GM23338 (cell line): Measurements from ENCODE around the gene BANP.

Experiments used
- CREB1 ChIP-seq: fragments of 250-450 bp; sonication (Bioruptor Pico); IDR thresholded peaks from 2 replicates; pipeline ENCODE4 v1.5.0; 2020; ENCODE audit warnings: low read depth, mild to moderate bottlenecking, moderate library complexity
- ETS1 ChIP-seq: IDR thresholded peaks from 2 replicates; pipeline ENCODE4 v1.6.1; 2016; ENCODE audit warnings: antibody characterized with exemption
- EZH2 ChIP-seq: fragments of 200-600 bp; sonication (generic); IDR thresholded peaks from one replicate; pipeline ENCODE4 v1.8.0; 2017; ENCODE audit warnings: antibody characterized with exemption, mild to moderate bottlenecking, low read depth; ENCODE audit not compliant: unreplicated experiment
- EZH2phosphoT487 ChIP-seq: fragments of 200-600 bp; sonication (generic); IDR thresholded peaks from one replicate; pipeline ENCODE4 v1.8.1; 2018; ENCODE audit warnings: antibody characterized with exemption; ENCODE audit not compliant: unreplicated experiment
- JUNB ChIP-seq: IDR thresholded peaks from one replicate; pipeline ENCODE4 v1.6.1; 2016; ENCODE audit warnings: antibody characterized with exemption; ENCODE audit not compliant: unreplicated experiment
- POLR2AphosphoS5 ChIP-seq: IDR thresholded peaks from 2 replicates; pipeline ENCODE4 v1.6.1; 2016; ENCODE audit warnings: antibody characterized with exemption, low read depth
- STAT1 ChIP-seq: IDR thresholded peaks from one replicate; pipeline ENCODE4 v1.6.1; 2016; ENCODE audit warnings: antibody characterized with exemption; ENCODE audit not compliant: unreplicated experiment
- ZNF114 ChIP-seq: fragments of 250-450 bp; sonication (Bioruptor Pico); IDR thresholded peaks from 2 replicates; pipeline ENCODE4 v1.5.0; 2020; ENCODE audit warnings: mild to moderate bottlenecking, moderate library complexity
- ZNF331 ChIP-seq: fragments of 250-450 bp; sonication (Bioruptor Pico); IDR thresholded peaks from 2 replicates; pipeline ENCODE4 v1.5.0; 2020; ENCODE audit warnings: low read depth, mild to moderate bottlenecking, moderate library complexity
- TF ChIP-seq, protein P1 (sequence below), 2 experiments: fragments of 200-600 bp in 1 of 2; sonication (generic) in 1 of 2; conservative IDR thresholded peaks; 2 replicates each; pipeline versions ENCODE4 v1.5.1 to v1.6.1; 2016 to 2017; ENCODE audit warnings: antibody characterized with exemption in 2 of 2, low read depth in 2 of 2, mild to moderate bottlenecking in 2 of 2, moderate library complexity in 1 of 2
- TF ChIP-seq, protein P2 (sequence below): IDR thresholded peaks from one replicate; pipeline ENCODE4 v1.6.1; 2018; ENCODE audit warnings: antibody characterized with exemption; ENCODE audit not compliant: unreplicated experiment
- TF ChIP-seq, protein P3 (sequence below): fragments of 250-450 bp; sonication (Bioruptor Pico); IDR thresholded peaks from 2 replicates; pipeline ENCODE4 v1.5.0; 2020; ENCODE audit warnings: mild to moderate bottlenecking, moderate library complexity

GRCh38 chr16:88070989-88071625, 119.9 kb downstream of the BANP start:
- no peak for TF ChIP-seq EZH2
- TF ChIP-seq, protein P1, sequence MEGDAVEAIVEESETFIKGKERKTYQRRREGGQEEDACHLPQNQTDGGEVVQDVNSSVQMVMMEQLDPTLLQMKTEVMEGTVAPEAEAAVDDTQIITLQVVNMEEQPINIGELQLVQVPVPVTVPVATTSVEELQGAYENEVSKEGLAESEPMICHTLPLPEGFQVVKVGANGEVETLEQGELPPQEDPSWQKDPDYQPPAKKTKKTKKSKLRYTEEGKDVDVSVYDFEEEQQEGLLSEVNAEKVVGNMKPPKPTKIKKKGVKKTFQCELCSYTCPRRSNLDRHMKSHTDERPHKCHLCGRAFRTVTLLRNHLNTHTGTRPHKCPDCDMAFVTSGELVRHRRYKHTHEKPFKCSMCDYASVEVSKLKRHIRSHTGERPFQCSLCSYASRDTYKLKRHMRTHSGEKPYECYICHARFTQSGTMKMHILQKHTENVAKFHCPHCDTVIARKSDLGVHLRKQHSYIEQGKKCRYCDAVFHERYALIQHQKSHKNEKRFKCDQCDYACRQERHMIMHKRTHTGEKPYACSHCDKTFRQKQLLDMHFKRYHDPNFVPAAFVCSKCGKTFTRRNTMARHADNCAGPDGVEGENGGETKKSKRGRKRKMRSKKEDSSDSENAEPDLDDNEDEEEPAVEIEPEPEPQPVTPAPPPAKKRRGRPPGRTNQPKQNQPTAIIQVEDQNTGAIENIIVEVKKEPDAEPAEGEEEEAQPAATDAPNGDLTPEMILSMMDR (conservative IDR thresholded peaks at IDR 0.05; ENCODE audit: low read depth in 2 of 2): no peak
- no peak for TF ChIP-seq ETS1
- TF ChIP-seq POLR2AphosphoS5: no peak
- no peak for TF ChIP-seq STAT1
- no peak for TF ChIP-seq ZNF114 (CRISPR knock-in tag)
- no peak for TF ChIP-seq EZH2phosphoT487
- no peak for TF ChIP-seq CREB1 (CRISPR knock-in tag)
- TF ChIP-seq, protein P2, sequence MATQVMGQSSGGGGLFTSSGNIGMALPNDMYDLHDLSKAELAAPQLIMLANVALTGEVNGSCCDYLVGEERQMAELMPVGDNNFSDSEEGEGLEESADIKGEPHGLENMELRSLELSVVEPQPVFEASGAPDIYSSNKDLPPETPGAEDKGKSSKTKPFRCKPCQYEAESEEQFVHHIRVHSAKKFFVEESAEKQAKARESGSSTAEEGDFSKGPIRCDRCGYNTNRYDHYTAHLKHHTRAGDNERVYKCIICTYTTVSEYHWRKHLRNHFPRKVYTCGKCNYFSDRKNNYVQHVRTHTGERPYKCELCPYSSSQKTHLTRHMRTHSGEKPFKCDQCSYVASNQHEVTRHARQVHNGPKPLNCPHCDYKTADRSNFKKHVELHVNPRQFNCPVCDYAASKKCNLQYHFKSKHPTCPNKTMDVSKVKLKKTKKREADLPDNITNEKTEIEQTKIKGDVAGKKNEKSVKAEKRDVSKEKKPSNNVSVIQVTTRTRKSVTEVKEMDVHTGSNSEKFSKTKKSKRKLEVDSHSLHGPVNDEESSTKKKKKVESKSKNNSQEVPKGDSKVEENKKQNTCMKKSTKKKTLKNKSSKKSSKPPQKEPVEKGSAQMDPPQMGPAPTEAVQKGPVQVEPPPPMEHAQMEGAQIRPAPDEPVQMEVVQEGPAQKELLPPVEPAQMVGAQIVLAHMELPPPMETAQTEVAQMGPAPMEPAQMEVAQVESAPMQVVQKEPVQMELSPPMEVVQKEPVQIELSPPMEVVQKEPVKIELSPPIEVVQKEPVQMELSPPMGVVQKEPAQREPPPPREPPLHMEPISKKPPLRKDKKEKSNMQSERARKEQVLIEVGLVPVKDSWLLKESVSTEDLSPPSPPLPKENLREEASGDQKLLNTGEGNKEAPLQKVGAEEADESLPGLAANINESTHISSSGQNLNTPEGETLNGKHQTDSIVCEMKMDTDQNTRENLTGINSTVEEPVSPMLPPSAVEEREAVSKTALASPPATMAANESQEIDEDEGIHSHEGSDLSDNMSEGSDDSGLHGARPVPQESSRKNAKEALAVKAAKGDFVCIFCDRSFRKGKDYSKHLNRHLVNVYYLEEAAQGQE: no peak
- TF ChIP-seq JUNB: no peak
- no peak for TF ChIP-seq ZNF331 (CRISPR knock-in tag)
- TF ChIP-seq, protein P3, sequence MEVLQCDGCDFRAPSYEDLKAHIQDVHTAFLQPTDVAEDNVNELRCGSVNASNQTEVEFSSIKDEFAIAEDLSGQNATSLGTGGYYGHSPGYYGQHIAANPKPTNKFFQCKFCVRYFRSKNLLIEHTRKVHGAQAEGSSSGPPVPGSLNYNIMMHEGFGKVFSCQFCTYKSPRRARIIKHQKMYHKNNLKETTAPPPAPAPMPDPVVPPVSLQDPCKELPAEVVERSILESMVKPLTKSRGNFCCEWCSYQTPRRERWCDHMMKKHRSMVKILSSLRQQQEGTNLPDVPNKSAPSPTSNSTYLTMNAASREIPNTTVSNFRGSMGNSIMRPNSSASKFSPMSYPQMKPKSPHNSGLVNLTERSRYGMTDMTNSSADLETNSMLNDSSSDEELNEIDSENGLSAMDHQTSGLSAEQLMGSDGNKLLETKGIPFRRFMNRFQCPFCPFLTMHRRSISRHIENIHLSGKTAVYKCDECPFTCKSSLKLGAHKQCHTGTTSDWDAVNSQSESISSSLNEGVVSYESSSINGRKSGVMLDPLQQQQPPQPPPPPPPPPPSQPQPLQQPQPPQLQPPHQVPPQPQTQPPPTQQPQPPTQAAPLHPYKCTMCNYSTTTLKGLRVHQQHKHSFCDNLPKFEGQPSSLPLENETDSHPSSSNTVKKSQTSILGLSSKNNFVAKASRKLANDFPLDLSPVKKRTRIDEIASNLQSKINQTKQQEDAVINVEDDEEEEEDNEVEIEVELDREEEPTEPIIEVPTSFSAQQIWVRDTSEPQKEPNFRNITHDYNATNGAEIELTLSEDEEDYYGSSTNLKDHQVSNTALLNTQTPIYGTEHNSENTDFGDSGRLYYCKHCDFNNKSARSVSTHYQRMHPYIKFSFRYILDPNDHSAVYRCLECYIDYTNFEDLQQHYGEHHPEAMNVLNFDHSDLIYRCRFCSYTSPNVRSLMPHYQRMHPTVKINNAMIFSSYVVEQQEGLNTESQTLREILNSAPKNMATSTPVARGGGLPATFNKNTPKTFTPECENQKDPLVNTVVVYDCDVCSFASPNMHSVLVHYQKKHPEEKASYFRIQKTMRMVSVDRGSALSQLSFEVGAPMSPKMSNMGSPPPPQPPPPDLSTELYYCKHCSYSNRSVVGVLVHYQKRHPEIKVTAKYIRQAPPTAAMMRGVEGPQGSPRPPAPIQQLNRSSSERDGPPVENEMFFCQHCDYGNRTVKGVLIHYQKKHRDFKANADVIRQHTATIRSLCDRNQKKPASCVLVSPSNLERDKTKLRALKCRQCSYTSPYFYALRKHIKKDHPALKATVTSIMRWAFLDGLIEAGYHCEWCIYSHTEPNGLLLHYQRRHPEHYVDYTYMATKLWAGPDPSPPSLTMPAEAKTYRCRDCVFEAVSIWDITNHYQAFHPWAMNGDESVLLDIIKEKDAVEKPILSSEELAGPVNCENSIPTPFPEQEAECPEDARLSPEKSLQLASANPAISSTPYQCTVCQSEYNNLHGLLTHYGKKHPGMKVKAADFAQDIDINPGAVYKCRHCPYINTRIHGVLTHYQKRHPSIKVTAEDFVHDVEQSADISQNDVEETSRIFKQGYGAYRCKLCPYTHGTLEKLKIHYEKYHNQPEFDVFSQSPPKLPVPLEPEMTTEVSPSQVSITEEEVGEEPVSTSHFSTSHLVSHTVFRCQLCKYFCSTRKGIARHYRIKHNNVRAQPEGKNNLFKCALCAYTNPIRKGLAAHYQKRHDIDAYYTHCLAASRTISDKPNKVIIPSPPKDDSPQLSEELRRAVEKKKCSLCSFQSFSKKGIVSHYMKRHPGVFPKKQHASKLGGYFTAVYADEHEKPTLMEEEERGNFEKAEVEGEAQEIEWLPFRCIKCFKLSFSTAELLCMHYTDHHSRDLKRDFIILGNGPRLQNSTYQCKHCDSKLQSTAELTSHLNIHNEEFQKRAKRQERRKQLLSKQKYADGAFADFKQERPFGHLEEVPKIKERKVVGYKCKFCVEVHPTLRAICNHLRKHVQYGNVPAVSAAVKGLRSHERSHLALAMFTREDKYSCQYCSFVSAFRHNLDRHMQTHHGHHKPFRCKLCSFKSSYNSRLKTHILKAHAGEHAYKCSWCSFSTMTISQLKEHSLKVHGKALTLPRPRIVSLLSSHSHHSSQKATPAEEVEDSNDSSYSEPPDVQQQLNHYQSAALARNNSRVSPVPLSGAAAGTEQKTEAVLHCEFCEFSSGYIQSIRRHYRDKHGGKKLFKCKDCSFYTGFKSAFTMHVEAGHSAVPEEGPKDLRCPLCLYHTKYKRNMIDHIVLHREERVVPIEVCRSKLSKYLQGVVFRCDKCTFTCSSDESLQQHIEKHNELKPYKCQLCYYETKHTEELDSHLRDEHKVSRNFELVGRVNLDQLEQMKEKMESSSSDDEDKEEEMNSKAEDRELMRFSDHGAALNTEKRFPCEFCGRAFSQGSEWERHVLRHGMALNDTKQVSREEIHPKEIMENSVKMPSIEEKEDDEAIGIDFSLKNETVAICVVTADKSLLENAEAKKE (CRISPR knock-in tag): no peak
